PFSK-1 (cell line): ENCODE data around the gene FZD7.

Experiments used
- FOXP2 ChIP-seq: optimal IDR thresholded peaks from 2 replicates; pipeline ENCODE3; 2011; ENCODE audit warnings: borderline replicate concordance, control low read depth, inconsistent platforms; ENCODE audit not compliant: insufficient read depth; ENCODE audit errors: extremely low read length, extremely low read depth
- POLR2AphosphoS5 ChIP-seq: IDR thresholded peaks from 2 replicates; pipeline ENCODE4 v1.6.1; 2012; ENCODE audit warnings: low read depth, mild to moderate bottlenecking, control low read depth, low read length, moderate library complexity
- SIN3A ChIP-seq: IDR thresholded peaks from 2 replicates; pipeline ENCODE4 v1.6.1; 2012; ENCODE audit warnings: mild to moderate bottlenecking, low read length, moderate library complexity, borderline replicate concordance; ENCODE audit not compliant: insufficient read depth
- TAF1 ChIP-seq: IDR thresholded peaks from 2 replicates; pipeline ENCODE4 v1.6.1; 2012; ENCODE audit warnings: low read length, control low read depth, borderline replicate concordance; ENCODE audit not compliant: insufficient read depth
- TF ChIP-seq, protein P1 (sequence below), 2 experiments: IDR thresholded peaks; 2 replicates each; pipeline versions ENCODE4 v1.6.1 to v1.8.0; 2011 to 2012; ENCODE audit warnings: low read depth in 2 of 2, low read length in 2 of 2, control low read depth in 1 of 2, inconsistent platforms in 1 of 2, mild to moderate bottlenecking in 1 of 2, moderate library complexity in 1 of 2; ENCODE audit not compliant: insufficient read depth in 1 of 2

GRCh38 chr2:202038471-202039277 is 5.0 kb downstream of the FZD7 start:
- TF ChIP-seq, protein P1, sequence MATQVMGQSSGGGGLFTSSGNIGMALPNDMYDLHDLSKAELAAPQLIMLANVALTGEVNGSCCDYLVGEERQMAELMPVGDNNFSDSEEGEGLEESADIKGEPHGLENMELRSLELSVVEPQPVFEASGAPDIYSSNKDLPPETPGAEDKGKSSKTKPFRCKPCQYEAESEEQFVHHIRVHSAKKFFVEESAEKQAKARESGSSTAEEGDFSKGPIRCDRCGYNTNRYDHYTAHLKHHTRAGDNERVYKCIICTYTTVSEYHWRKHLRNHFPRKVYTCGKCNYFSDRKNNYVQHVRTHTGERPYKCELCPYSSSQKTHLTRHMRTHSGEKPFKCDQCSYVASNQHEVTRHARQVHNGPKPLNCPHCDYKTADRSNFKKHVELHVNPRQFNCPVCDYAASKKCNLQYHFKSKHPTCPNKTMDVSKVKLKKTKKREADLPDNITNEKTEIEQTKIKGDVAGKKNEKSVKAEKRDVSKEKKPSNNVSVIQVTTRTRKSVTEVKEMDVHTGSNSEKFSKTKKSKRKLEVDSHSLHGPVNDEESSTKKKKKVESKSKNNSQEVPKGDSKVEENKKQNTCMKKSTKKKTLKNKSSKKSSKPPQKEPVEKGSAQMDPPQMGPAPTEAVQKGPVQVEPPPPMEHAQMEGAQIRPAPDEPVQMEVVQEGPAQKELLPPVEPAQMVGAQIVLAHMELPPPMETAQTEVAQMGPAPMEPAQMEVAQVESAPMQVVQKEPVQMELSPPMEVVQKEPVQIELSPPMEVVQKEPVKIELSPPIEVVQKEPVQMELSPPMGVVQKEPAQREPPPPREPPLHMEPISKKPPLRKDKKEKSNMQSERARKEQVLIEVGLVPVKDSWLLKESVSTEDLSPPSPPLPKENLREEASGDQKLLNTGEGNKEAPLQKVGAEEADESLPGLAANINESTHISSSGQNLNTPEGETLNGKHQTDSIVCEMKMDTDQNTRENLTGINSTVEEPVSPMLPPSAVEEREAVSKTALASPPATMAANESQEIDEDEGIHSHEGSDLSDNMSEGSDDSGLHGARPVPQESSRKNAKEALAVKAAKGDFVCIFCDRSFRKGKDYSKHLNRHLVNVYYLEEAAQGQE (IDR thresholded peaks at IDR 0.05; ENCODE audit: insufficient read depth in 1 of 2, low read depth in 2 of 2, low read length in 2 of 2) = no peak
- TF ChIP-seq TAF1 (no peak), POLR2AphosphoS5 (no peak), SIN3A (no peak), FOXP2 (no peak)
